ENCODE results near the gene VSX1.

VSX1 gene

GRCh38 chr20:25039697-25040437, 42.1 kb downstream of the VSX1 start:
- DNase-seq (ENCODE audit: low read depth), result no peak

- no peak for DNase-seq (ENCODE audit: low read depth)
Observed at GRCh38 chr20:25038591-25039015, 43.3 kb downstream of the VSX1 start.

DNA sequence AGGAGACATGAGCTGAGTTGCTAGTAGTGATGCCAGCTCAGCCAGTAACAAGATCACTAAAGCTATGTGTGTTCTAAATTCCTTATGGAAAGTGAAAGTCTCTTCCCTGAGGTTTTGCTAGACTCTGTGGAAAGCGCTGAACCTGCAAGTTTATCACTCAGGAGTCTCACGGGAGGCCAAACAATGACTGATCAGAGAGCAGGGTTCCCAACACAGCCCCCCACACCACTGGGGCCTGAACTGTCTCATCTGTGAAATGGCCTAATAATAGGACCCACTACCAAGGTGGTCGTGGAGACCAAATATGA, 43.9 kb downstream of the VSX1 start:
- no peak for DNase-seq (ENCODE audit: low read depth)

DNA sequence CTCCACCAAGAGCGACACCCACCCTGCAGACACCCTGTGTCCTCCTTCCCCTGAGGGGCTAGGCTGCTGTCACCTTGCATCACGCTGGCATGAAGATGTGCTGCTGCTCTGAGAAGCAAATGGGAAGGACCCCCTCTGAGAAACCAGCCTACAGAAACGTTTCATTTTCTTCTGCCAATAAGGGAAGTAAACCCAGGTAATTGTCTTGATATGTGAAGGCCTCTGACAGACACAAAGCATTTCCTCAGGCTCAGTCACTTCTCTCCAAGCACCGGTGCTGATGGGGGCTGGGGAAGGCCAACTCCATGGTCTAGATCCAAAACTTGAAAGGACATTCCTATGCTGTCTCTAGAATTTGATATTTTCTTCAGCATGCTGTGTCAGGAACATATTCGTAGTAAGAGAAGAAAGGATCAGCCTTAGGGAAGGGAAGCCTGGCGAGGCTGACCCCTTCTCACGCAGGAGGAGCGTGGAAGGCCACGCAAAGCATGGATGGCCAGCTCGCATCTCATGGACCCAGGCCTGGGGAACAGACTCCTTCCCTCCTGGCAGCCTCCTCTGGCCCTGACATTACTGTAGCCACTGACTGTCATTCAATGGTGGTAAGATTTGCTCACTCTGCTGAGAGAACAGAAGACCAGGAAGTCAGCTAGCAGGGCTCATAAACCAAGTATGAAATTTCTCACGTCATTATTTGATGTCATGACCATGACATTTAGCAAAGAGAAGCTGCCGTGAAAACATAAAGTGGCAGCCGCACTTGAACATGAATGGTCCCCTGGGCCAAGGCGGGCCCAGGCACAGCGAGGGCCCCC, 44.4 kb downstream of the VSX1 start:
- no peak for DNase-seq (ENCODE audit: low read depth)

GRCh38 chr20:25036331-25036936, 45.5 kb downstream of the VSX1 start:
- DNase-seq (ENCODE audit: low read depth), result no peak

DNA sequence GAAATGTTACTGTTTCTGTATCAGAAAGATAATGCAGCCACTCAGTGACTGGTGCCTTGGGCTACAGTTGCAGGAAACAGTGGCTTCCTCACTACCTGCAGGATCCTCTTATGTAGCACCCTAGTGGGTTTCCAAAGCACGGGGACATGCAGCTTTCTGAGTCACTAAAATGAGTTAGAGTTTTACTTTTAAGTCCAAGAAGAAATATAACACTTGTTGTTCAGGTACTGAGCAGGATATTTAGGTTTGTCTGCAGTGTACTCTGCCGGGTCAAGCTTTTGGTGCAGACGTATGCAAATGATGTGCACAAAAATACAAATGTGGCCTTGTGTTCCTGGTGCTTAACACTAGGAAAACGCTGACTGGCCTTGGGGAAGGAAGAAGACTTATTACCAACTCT, 46.0 kb downstream of the VSX1 start:
- DNase-seq (ENCODE audit: low read depth), result no peak

DNA sequence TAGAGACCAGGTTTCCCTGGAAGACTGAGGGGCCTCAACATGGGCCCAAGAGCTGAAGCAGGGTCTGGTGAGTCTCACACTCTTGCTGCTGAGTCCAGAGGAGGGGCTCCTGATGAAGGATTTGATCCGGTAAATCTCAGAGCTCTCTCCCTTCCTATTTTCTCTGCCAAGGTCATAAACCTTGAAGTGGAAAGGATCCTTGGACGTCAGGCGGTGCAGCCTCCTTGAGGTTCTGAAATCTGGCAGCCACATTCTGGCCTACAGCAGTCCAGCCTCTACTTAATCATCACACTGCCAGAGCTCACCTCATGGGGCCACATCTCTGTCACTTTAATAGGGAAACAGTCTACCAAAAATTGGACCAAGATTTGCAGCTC, 48.0 kb downstream of the VSX1 start:
- DNase-seq (ENCODE audit: low read depth), result no peak

DNA sequence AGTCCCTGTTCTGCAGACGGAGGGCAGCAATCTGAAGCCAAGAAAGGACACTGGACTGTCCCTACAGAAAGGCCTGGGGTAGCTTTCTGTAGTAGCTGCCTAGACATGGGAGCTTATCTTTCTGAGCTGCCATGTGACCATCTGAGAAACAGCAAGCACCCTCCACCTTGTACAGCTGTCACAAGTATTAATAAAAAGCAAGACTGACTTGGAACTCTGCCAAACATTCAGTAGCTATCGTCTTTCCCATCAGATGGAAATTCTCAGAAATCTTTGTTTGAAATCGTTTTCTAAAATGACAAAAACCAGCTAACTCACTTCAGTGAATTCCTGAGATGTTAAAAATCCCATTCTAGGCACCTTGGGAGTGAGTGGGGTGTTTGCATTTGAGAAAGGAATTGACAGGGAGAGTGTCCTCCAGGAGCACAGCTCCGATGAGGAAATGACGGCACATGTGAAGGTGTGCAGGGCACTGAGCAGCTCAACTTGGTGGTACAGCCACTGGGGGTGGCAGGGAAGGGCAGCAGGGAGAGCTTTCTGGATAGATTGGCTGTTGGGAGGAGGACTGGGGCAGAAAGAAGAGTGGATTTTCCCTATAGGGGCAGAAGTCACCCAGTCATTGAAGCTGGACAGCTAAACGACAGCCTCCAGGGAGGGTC, 48.5 kb downstream of the VSX1 start:
- no peak for DNase-seq (ENCODE audit: low read depth)

DNA sequence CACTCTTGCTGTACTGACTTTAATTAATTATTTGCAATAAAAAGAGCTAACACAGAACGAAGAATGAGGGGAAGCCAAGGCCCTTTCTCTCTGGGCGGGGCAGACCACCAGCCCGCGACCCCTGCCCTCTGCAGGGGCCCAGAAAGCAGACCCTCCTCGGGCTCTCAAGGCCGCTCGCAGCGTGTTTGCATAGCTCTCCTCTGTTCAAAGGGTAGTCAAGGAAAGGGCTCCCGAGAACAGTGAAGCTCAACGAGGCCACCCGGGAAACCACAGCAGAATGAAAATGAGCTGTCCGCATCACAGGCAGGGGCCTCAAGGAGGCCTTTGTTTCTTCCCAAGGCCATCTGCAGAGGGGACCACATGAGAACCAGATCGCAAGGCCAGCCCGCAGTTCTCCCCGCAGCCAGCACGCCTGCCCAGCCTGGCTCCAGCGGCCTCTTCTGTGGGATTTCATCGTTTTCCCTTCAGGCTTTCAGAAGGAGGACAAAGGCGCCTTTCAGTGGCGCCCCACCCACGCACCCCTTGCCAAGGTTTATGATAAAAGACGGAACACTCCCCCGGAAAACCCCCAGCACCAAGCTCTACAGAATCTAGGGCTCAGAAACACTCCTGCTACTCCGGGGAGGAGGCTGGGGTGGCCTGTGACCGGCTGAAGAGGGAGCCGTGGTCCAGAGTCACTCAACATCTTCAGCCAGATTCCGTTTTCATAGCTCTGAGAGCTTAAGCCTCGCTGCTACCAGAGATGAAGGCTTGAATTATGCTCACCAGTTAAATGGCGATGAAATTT, 49.3 kb downstream of the VSX1 start:
- DNase-seq (ENCODE audit: low read depth), result no peak

- DNase-seq (ENCODE audit: low read depth), result no peak
Observed at GRCh38 chr20:25032065-25032477, 49.9 kb downstream of the VSX1 start.

- DNase-seq (ENCODE audit: low read depth), result no peak
Observed at GRCh38 chr20:25031241-25031640, 50.7 kb downstream of the VSX1 start.

DNA sequence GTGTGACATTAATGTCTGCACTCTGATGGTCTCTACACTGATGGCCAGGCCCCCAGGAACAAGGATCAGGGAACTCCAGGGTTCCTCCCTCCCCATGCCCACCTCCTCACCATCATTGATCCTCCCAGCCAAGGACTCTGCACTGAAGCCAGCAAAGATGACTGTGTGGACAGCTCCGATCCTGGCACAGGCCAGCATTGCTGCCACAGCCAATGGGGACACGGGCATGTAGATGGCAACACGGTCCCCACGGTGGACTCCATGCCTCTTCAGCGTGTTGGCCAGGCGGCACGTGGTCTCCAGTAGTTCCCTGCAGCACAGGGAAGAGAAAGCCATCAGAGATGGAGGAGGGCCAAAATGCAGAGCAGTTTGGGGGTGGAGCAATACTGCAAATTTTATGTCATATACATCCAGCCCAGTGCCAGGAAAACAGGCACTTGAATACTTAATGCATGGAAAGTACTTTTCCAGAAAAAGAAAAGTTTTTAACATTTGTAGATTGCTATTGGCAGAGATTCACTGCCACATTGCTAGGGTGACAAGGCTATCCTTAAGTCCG, 51.2 kb downstream of the VSX1 start:
- no peak for DNase-seq (ENCODE audit: low read depth)

GRCh38 chr20:25030007-25030648, 51.8 kb downstream of the VSX1 start:
- DNase-seq (ENCODE audit: low read depth), result no peak

DNA sequence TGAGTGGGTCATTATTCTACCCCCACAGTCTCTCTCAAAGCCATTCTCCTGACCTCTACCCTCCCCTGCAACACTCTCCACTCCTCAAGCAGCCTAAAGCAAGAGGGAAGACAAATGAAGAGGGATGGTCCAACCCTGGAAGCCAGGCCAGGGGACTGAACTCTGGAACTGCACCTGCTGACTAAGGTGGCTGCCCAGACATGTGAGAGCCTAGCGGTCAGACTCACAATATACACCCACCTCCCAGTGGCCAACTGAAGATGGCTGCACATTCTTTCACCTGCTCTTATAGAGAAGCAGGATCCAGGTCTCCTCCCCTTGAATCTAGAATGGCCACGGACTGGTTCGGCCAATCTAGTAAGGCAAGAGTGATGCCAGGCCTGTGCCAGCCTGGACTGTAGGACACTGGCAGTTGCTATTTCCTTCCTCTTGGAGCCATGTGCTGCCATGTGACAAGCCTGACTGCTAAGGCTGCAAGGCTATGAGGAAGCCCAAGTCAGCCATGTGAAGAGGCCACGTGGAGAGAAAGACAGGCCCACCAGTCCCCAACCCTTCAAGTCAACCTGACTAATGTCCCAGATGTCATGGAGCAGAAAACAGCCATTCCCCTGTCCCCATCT, 55.8 kb downstream of the VSX1 start:
- no peak for DNase-seq (ENCODE audit: low read depth)

Measured in stimulated activated CD8-positive, alpha-beta memory T cell treated with anti-CD3 and anti-CD28 coated beads, Interleukin-4, amount 100 ng/mL, for 24 hours (primary cell).